GM23338 (cell line): Measurements from ENCODE around the gene NPB. TPM values are rescaled to one million over a fixed set of nuclear protein-coding genes. Genes with fewer than 3 reads are reported as not detected.

Experiments
- ATAC-seq: fragments of 200-7000 bp; cut with Tn5 transposase; 3 replicates; pipeline ENCODE4 v1.9.1; 2020
- DNase-seq: peaks from one replicate; pipeline ENCODE4 v3.0.0-alpha.2; 2015; ENCODE audit warnings: low spot score
- H2AFZ ChIP-seq: fragments of 200-600 bp; sonication (generic); 2 replicates; pipeline ENCODE4 v1.8.0; 2016; ENCODE audit warnings: antibody characterized with exemption, mild to moderate bottlenecking, moderate library complexity
- H3F3A ChIP-seq: fragments of 200-600 bp; sonication (generic); replicated peaks from 2 replicates; pipeline ENCODE4 v1.8.0; 2017; ENCODE audit warnings: antibody characterized with exemption, mixed run types, low read depth
- H3K27ac ChIP-seq: fragments of 200-600 bp; sonication (generic); 2 replicates; pipeline ENCODE4 v1.6.1; 2016; ENCODE audit warnings: low read depth
- H3K27me3 ChIP-seq: fragments of 200-600 bp; sonication (generic); 2 replicates; pipeline ENCODE4 v1.8.0; 2016; ENCODE audit warnings: mild to moderate bottlenecking, mixed run types, moderate library complexity; ENCODE audit not compliant: insufficient read depth
- H3K36me3 ChIP-seq: fragments of 200-600 bp; sonication (generic); 2 replicates; pipeline ENCODE4 v1.8.0; 2016; ENCODE audit warnings: mild to moderate bottlenecking; ENCODE audit not compliant: insufficient read depth
- H3K4me1 ChIP-seq: fragments of 200-600 bp; sonication (generic); 2 replicates; pipeline ENCODE4 v1.8.0; 2016; ENCODE audit warnings: mild to moderate bottlenecking, moderate library complexity; ENCODE audit not compliant: insufficient read depth
- H3K4me2 ChIP-seq: fragments of 200-600 bp; sonication (generic); 2 replicates; pipeline ENCODE4 v1.7.1; 2017; ENCODE audit warnings: mixed run types
- H3K4me3 ChIP-seq: fragments of 200-600 bp; sonication (generic); 2 replicates; pipeline ENCODE4 v1.6.1; 2016; ENCODE audit warnings: mixed run types
- H3K79me2 ChIP-seq: fragments of 200-600 bp; sonication (generic); replicated peaks from 2 replicates; pipeline ENCODE4 v1.8.0; 2017; ENCODE audit warnings: mild to moderate bottlenecking; ENCODE audit not compliant: insufficient read depth
- H3K9me2 ChIP-seq: fragments of 200-600 bp; sonication (generic); 2 replicates; pipeline ENCODE4 v1.8.0; 2017; ENCODE audit not compliant: insufficient read depth
- H4K20me1 ChIP-seq: fragments of 200-600 bp; sonication (generic); replicated peaks from 2 replicates; pipeline ENCODE4 v1.8.0; 2017; ENCODE audit warnings: mild to moderate bottlenecking; ENCODE audit not compliant: insufficient read depth
- H3K27ac Mint-ChIP-seq: 2 replicates; pipeline ENCODE4 v1.8.0; 2020; ENCODE audit warnings: inconsistent platforms, mild to moderate bottlenecking, moderate library complexity, mixed read lengths
- H3K27me3 Mint-ChIP-seq: 3 replicates; pipeline ENCODE4 v1.8.0; 2022; ENCODE audit warnings: low read depth, mild to moderate bottlenecking, moderate library complexity, mixed read lengths, inconsistent platforms; ENCODE audit not compliant: insufficient read depth, poor library complexity
- H3K36me3 Mint-ChIP-seq: 3 replicates; pipeline ENCODE4 v1.8.0; 2021; ENCODE audit warnings: low read depth, mild to moderate bottlenecking, inconsistent platforms, moderate library complexity, mixed read lengths
- H3K4me1 Mint-ChIP-seq: 3 replicates; pipeline ENCODE4 v1.8.0; 2020; ENCODE audit warnings: mild to moderate bottlenecking, inconsistent platforms, mixed read lengths
- H3K4me3 Mint-ChIP-seq: 3 replicates; pipeline ENCODE4 v1.8.0; 2021; ENCODE audit warnings: moderate library complexity, mild to moderate bottlenecking, inconsistent platforms, mixed read lengths
- H3K9me3 Mint-ChIP-seq: 3 replicates; pipeline ENCODE4 v1.8.0; 2020; ENCODE audit warnings: moderate library complexity, mild to moderate bottlenecking, inconsistent platforms, mixed read lengths
- CREB1 ChIP-seq: fragments of 250-450 bp; sonication (Bioruptor Pico); IDR thresholded peaks from 2 replicates; pipeline ENCODE4 v1.5.0; 2020; ENCODE audit warnings: low read depth, mild to moderate bottlenecking, moderate library complexity
- ETS1 ChIP-seq: IDR thresholded peaks from 2 replicates; pipeline ENCODE4 v1.6.1; 2016; ENCODE audit warnings: antibody characterized with exemption
- EZH2phosphoT487 ChIP-seq: fragments of 200-600 bp; sonication (generic); IDR thresholded peaks from one replicate; pipeline ENCODE4 v1.8.1; 2018; ENCODE audit warnings: antibody characterized with exemption; ENCODE audit not compliant: unreplicated experiment
- JUNB ChIP-seq: IDR thresholded peaks from one replicate; pipeline ENCODE4 v1.6.1; 2016; ENCODE audit warnings: antibody characterized with exemption; ENCODE audit not compliant: unreplicated experiment
- NANOG ChIP-seq: IDR thresholded peaks from 2 replicates; pipeline ENCODE4 v1.6.1; 2016; ENCODE audit warnings: antibody characterized with exemption, borderline replicate concordance
- POLR2AphosphoS5 ChIP-seq: IDR thresholded peaks from 2 replicates; pipeline ENCODE4 v1.6.1; 2016; ENCODE audit warnings: antibody characterized with exemption, low read depth
- REST ChIP-seq: IDR thresholded peaks from one replicate; pipeline ENCODE4 v1.6.1; 2018; ENCODE audit warnings: antibody characterized with exemption; ENCODE audit not compliant: unreplicated experiment
- STAT1 ChIP-seq: IDR thresholded peaks from one replicate; pipeline ENCODE4 v1.6.1; 2016; ENCODE audit warnings: antibody characterized with exemption; ENCODE audit not compliant: unreplicated experiment
- ZNF114 ChIP-seq: fragments of 250-450 bp; sonication (Bioruptor Pico); IDR thresholded peaks from 2 replicates; pipeline ENCODE4 v1.5.0; 2020; ENCODE audit warnings: mild to moderate bottlenecking, moderate library complexity
- ZNF331 ChIP-seq: fragments of 250-450 bp; sonication (Bioruptor Pico); IDR thresholded peaks from 2 replicates; pipeline ENCODE4 v1.5.0; 2020; ENCODE audit warnings: low read depth, mild to moderate bottlenecking, moderate library complexity
- ZNF462 ChIP-seq: fragments of 250-450 bp; sonication (Bioruptor Pico); IDR thresholded peaks from 2 replicates; pipeline ENCODE4 v1.5.0; 2020; ENCODE audit warnings: mild to moderate bottlenecking, moderate library complexity
- polyA plus RNA-seq: library from polyadenylated mRNA; unstranded; fragments of >200 nt; fragmentation: Nextera tagmentation; extraction: Ambion mirVana; gene quantifications from 2 replicates; pipeline ENCODE4 v1.2.1, GENCODE V29; 2016
- total RNA-seq: library from RNA; depleted of rRNA; stranded (reverse); fragments of >200 nt; shearing (Covaris generic); gene quantifications from 2 replicates; pipeline ENCODE4 v1.2.3, GENCODE V29; 2014

The NPB gene
- total and polyA plus RNA-seq, 2 experiments from 2014 or later, result 3.6 to 3.8 TPM

- TF ChIP-seq ETS1 (no peak), ZNF462 (no peak), ZNF331 (CRISPR knock-in tag) (no peak), EZH2phosphoT487 (no peak)
These were observed 29.1 kb downstream of the NPB start (continued) for GRCh38 chr17:81931189-81931556.

GRCh38 chr17:81931557-81932332 lies 29.7 kb downstream of the NPB start:
- no peak overlapping the region for H3K27ac ChIP-seq
- no peak overlapping the region for H2AFZ ChIP-seq
- peaks cover 14% of the 10 kb centered on the region for H3K79me2 ChIP-seq
- Mint-ChIP-seq H3K36me3 (peaks cover 35% of the 10 kb centered on the region), H3K9me3 (no peaks in the 10 kb centered on the region), H3K4me3 (peak overlapping the region; percentile 20; the same call in 1 of the 3 replicates), H3K27me3 (peaks cover 25% of the 10 kb centered on the region), H3K4me1 (peaks cover 11% of the 10 kb centered on the region), H3K27ac (no peak overlapping the region; the same call in 1 of the 2 replicates)
- no peaks in the 10 kb centered on the region; the same call in 1 of the 2 replicates for H3K4me1 ChIP-seq
- DNase-seq, result no peak
- peaks cover 10% of the 10 kb centered on the region for H3F3A ChIP-seq
- H4K20me1 ChIP-seq, result no peaks in the 10 kb centered on the region; the same call in 1 of the 2 replicates
- no peaks in the 10 kb centered on the region for H3K36me3 ChIP-seq
- no peak overlapping the region for H3K4me2 ChIP-seq
- ATAC-seq, result no peak
- H3K27me3 ChIP-seq, result peaks cover 10% of the 10 kb centered on the region; the same call in 1 of the 2 replicates
- H3K4me3 ChIP-seq, result no peak overlapping the region
- no peaks in the 10 kb centered on the region for H3K9me2 ChIP-seq
- TF ChIP-seq POLR2AphosphoS5, result peak; percentile 77
- TF ChIP-seq REST, result no peak
- no peak for TF ChIP-seq STAT1
- no peak for TF ChIP-seq CREB1 (CRISPR knock-in tag)
- TF ChIP-seq JUNB, result no peak
- no peak for TF ChIP-seq ZNF114
- no peak for TF ChIP-seq NANOG
